Measurements from ENCODE around the gene FOXO3.

The FOXO3 gene

DNA sequence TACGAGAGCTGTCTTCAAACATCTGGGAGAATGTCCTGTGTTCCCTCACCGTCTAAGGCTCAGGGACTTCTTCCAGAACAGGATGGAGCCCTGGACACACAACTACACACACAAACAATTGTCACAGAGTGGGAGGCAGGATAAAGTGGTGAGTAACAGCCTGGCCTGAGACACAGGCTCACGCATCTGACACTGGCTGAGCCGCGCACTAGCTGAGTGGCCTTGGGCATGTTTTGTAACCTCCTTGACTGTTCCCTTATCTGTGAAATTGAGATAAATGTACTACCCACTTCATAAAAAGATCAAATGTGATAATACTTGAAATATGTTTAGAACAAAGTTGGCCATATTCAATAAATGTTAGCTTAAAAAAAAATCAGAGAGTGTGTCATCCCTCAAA, 155.1 kb downstream of the FOXO3 start:
- DNase-seq, result peak in 1 of 4 experiments; percentile 22

DNA sequence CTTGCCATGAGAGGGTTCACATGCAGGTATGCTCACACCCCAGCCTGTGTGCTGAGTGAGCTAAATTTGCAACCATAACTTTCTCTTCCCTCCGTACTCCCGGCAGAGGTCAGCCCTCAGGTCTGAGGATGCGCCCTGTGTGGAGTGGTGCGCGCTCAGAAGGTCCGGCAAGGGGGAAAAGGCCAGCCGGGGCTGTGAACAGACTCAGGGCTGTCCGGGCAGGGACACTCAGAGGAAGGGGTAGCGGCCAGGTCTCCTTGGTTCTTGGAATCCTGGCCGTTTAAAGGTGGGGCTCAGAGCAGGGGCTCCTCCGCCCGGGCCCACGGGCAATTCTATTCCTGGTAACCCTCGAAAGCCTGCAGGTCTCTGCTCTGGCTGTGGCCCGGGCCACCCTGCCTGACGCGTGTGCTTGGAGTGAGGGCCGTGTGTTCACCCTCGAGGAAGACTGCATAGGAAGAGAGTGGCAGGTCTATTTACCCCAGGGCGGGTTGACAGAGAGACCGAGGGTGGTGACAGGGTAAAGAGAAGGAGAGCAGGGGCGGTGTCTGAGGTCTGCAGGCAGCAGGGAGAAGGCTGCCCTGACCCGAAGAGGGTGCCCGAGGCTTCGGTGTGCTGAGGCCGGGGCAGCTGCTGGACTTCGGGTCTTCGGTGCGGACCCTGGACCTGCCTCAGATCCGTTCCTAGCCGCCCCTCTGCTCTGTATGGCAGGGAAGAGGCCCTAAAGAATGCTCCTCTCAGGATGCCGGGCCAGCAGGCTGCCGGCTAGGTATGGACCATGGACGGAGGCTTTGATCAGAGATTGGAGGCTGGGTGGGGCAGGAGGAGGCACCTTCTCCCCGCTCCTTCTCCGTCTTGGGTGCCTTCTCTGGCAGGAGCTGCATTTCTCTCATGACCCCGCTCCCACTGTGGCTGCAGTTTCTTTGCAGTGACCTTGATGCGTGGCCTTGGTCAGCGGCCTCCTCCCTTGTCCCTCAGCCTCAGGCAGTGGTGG, 156.4 kb downstream of the FOXO3 start:
- no peak for DNase-seq

DNA sequence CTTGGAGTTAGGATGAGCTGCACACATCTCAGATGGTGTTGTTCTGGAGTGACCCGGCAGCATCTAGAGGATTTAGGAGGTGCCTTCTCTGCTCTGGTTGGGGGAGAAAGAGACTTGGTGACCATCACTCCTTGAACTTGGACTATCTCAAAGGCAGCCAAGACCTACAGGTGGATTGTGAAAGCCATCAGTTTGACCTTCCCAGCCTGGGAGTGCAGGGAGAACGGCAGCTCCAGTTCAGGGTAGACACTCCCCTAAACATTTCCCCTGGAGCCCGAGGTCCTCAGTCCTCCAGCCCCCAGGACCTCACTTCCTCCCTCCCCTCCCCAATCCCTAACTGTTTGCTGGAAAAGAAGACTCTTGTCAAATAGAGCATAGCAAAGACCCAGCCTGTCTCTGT, 158.8 kb downstream of the FOXO3 start:
- no peak for DNase-seq

DNA sequence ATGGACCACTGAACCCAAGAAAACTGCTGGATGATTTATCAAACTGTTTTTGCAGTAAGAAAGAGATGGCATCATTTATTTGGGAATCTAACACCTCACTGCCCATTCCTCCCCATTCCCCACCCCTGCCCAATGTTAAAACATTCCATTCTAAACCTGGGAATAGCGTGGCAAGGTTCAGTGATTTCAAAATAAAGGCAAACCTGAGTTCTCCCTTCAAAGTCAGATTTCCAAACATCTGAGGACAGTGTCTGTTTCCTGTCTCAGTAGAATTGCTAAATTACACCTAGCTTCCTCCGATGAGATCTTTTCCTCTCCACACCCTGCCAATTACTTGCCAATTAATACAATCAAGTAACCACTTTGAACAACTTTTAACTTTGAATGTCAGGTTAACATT, 160.1 kb downstream of the FOXO3 start:
- no peak for DNase-seq

DNA sequence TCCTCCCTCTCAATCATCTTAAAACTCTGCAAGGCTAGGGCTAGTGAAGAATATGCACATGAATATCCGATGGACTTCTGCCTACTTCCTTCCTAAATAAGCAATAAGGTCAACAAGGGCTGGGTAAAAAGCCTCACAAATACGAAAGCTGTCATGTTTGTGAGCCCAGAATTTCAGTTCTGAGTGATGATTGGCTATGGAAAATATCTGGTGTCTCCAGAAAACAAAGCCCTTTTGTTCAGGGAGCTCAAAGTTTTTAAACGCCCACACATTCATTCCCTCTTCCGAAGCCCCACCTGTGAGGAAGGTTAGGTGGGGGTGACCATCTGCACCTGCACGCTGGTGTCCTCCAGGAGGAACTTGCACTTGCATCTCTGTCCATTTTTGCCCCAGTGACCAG, 160.6 kb downstream of the FOXO3 start:
- DNase-seq, result no peak

DNA sequence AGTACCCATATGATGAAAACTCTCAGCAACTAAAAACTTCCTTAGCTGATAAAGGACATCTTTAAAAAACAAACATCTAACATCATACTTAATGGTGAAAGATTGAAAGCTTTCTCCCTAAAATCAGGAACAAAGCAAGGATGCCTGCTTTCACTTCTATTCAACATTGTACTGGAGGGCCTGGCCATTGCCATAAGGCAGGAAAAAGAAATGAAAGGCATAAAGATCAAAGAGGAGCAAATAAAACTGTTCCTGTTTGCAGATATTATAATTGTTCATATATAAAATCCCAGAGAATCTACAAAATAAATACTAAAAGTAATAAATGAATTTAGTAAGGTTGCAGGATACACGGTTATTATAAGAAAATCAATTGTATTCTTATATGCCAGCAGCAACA, 162.9 kb downstream of the FOXO3 start:
- DNase-seq, result no peak

DNA sequence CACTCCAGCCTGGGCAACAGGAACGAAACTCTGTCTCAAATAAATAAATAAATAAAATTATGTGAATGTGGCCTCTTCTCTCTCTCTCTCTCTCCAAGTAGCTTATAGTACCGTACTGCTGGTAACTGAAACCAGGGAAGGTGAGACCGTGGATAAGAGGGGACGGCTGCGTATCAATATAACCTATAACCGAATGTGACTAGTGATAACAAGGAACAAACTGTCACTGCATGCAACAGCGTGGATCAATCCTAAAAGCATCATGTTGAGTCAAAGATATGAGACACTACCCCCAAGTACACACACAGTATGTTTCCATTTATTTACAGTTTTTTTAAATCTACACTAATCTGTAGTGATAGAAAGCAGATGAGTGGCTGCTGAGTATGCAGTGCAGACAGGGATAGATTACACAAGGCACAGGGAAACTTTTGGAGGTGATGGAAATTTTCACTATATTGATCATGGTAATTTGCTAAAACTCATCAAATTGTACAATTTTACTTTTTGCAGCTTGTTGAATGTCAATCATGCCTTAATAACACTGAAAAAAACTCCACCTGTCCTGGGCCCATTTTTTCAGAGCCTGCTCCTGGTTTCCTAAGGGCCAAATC, 166.1 kb downstream of the FOXO3 start:
- DNase-seq, result no peak

DNA sequence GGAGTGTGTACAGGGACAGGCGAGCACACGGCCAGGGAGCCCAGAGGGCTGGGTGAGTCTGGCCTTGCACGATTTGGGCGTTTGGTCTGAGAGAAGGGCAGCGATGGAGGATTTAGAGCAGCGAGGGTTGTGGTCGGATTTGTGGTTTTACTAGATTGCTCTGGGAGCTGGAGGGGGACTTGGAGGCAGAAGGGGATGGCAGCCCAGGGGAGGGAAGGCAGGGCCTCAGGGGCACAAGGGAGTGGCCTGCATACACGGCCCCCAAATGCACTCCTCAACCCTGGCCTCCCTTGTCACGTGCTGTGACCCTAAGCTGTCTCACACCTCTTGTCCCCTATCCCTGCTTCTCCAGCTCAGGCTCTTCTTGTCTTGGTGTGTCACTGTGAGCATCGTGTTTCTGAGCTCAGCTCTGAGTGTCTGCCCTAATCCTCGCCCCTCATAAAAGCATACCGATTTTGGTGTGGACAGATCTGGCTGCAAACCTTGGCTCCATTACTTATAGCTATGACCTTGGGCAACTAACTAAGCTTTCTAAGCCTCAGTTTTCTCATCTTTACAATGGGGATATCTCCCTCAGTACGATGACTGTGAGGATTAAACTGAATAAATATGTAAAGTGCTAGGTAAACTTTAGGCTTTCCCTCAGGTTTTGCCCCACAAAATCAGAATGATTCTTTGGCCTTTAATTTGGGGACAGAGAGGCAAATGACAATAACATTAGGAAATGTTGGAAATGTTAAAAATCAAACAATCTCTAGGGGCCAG, 167.4 kb downstream of the FOXO3 start:
- no peak for DNase-seq

DNA sequence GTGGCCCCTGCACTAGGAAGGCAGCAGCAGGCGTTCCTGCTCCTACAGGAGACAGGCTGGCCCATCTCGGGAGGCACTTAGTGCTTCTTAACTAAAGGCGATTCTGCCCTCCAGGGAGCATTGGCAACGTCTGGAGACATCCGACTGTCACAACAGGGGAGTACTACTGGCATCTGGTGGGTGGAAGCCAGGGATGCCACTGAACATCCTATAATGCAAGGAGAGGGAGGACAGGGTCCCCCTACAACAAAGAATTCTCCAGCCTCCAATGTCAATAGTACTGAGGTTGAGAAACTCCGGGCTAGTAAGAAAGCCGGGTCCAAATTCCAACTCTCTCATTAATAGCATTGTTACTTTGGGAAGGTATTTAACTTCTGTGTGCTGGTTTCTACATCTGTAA, 168.1 kb downstream of the FOXO3 start:
- DNase-seq, result no peak

DNA sequence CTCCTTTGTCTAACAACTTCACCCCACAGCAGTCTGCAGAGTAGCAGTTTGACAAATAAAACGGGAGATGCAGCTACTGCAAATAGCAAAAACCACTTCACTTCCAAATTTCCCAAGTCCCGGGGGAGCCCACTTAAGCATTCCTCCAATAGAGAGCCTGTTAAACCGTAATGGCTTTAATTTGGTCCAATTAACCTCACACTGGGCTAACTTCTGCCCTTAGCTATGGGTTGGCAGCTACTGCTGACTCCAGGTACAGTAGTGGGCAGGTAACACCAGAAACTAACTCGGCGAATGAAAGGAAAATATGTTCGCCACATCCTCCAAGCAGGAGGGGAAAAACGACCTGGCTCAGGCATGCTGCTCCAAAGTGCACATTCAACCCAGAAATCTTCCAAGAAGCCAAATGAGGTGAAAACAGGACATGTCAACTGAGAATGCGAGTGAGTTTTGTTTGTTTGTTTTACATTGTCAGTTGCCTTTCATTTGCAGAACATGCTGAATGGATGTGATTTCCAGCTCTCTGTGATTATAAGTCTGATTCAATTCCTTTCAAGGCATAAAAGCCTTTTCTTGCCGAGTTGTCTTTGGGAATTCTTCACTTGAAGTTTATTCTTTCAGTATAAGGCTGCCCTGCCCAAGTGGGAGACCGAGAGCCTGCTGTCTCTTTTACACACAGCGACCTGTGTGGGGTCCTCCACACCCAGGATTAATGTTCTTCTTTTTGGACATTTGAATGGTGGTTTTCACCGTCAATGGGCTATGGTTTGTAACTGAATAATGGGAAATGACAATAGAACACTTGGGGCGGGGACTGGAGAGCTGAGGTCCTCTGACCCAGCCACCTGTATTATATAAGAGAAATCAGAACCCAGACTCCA, 170.2 kb downstream of the FOXO3 start:
- no peak for DNase-seq

DNA sequence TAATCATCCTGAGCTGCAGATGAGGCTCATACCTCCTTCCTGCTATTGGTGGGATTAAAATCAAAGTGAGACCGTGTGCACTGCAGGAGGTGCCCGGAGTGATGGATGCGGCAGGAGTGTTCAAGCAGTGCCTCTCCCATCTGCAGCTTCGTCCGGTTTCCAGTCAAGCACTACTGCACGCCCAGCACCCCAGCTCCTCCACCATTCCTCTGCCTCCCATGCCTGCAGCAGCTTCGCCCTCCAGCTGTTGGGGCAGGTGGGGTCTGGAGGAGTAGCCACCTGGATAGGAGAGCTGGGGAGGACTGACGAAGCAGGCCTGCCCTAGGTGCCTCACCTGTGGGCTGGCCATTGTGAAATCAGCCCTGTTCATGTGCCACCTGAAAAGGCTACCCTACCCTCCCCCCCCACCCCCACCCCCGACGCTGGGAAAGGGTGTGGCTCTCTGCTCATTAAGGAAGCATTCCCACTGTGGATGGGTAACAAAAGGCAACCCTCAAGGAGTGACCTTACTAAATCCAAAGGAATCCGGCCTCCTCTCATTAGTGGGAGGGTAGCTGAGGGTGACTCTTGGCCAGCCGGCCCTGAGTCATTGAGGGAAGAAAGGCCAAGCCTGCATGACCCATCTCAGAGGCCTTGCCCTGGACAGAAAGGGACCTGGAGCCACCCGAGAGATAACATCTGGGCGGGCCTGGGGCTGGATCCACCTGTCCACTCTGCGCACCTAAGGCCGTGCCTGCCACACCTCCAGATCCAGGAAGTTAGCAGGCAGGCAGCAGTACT, 171.6 kb downstream of the FOXO3 start:
- DNase-seq, result peak; percentile 32 to 67 (median 58)

DNA sequence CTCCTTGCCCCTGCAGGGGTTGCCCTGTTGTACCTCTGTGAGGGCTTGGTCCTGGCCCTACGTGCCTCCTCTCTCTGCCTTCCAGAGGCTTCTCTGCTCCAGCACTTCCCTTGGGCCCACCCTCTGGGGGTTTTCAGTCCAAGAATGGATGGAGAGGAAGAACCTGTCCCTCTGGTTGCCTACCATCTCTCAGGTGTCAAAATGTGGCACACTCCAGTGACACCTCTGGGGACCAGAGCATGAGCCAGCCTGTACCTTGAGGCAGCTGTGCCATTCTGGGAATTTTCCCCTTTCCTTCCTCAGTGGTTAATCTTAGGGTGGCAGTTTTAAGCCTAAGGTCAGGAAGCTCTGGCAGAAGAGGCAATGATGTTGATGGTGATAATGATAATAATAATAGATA, 172.3 kb downstream of the FOXO3 start:
- no peak for DNase-seq

DNA sequence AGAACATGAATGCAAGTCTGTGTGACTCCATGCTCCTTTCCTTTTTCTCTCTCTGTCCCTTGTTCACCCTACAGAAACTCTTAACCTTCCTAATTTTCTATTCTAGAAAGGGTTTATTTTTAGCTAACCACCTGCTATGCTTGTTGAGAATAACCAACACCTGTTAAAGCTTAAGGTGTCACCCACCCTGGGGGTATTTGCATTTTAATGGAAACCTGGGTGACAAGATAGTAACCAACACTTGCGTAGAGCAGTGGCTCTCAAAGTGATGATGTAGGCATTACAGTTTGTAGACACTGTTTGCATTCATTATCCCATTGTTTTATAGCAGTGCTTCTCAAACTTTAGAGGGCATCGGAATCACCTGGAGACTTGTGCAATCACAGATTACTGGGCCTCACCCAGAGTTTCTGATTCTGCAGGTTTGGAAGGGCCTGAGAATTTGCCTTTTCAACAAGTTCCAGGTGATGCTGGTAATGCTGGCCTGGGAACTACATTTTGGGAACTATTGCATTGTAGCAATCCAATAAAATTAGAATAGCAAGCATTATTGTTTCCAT, 173.1 kb downstream of the FOXO3 start:
- no peak for DNase-seq
